Stomach (tissue), 9 donors: ENCODE data around the gene CASKIN2. TPM values are rescaled to one million over a fixed set of nuclear protein-coding genes. Genes with fewer than 3 reads are reported as not detected.
A peak's percentile ranks its signal among the peaks of the same experiment; 100 is the strongest.

ENCODE experiments used
- DNase-seq, 2 donors: peaks; one replicate each; pipeline versions ENCODE4 v3.0.0 to v3.0.0-alpha.2; 2013 to 2019
- H3K27ac ChIP-seq, 5 donors: fragments of 200-600 bp in 4 of 5; sonication (generic) in 4 of 5; one replicate each; pipeline ENCODE4 v1.5.1; 2013 to 2019; ENCODE audit warnings: mild to moderate bottlenecking in 1 of 5, moderate library complexity in 1 of 5
- H3K27me3 ChIP-seq, 3 donors: fragments of 200-600 bp; sonication (generic); one replicate each; pipeline ENCODE4 v1.5.1; 2017 to 2019; ENCODE audit warnings: mixed run types in 1 of 3
- H3K36me3 ChIP-seq, 4 donors: fragments of 200-600 bp; sonication (generic); 1 replicate in 3 of 4; 2 replicates in 1 of 4; pipeline ENCODE4 v1.5.1; 2016 to 2019
- H3K4me1 ChIP-seq, 4 donors: fragments of 200-600 bp; sonication (generic); one replicate each; pipeline ENCODE4 v1.5.1; 2016 to 2019
- H3K4me3 ChIP-seq, 4 donors: fragments of 200-600 bp; sonication (generic) in 3 of 4; one replicate each; pipeline ENCODE4 v1.5.1; 2016 to 2019; ENCODE audit warnings: mild to moderate bottlenecking in 1 of 4
- H3K9me3 ChIP-seq, 4 donors: fragments of 200-600 bp; sonication (generic); one replicate each; pipeline ENCODE4 v1.5.1; 2016 to 2019
- CTCF ChIP-seq, 7 experiments: fragments of 450-650 bp in 4 of 7; fragments of 200-600 bp in 3 of 7; sonication (generic) in 3 of 7; IDR thresholded peaks; one replicate each; pipeline ENCODE4 v1.5.1; 2016 to 2019; ENCODE audit warnings: antibody characterized with exemption in 7 of 7, control low read depth in 2 of 7, mild to moderate bottlenecking in 1 of 7
- EP300 ChIP-seq: sonication (generic); formaldehyde crosslinking; IDR thresholded peaks from one replicate; pipeline ENCODE4 v1.6.1; 2017; ENCODE audit warnings: antibody characterized with exemption
- POLR2A ChIP-seq, 4 donors: fragments of 450-650 bp; IDR thresholded peaks; one replicate each; pipeline ENCODE4 v1.6.1; 2016; ENCODE audit warnings: antibody characterized with exemption in 4 of 4, control low read depth in 2 of 4, mild to moderate bottlenecking in 1 of 4, moderate library complexity in 1 of 4
- POLR2AphosphoS5 ChIP-seq, 3 donors: sonication (generic); formaldehyde crosslinking; IDR thresholded peaks; one replicate each; pipeline ENCODE4 v1.6.1; 2016; ENCODE audit warnings: antibody characterized with exemption in 3 of 3
- WGBS, 5 donors: extraction: QIAGEN DNeasy Blood & Tissue Kit in 3 of 5; methylation state at CpG; one replicate each; pipeline versions ENCODE4 v1.1.5 to v1.1.7; 2013 to 2018; 5-methylcytosine and 5-hydroxymethylcytosine counted together
- intact Hi-C: fragments of 100-400 bp; cut with DNase I; formaldehyde crosslinking; loops from one replicate; pipeline ENCODE4 v1.15.1; 2023; ENCODE audit warnings: low total_unique reads
- polyA plus RNA-seq, 3 donors: library from polyadenylated mRNA; stranded (reverse); fragments of 200-250 nt; gene quantifications; one replicate each; pipeline ENCODE4 v1.2.3, GENCODE V29; 2013
- total RNA-seq, 5 donors: library from RNA; depleted of rRNA; stranded (reverse); fragments of >200 nt; gene quantifications; one replicate each; pipeline versions ENCODE4 v1.1.0 to v1.2.3, GENCODE V29; 2014 to 2016
- donor health status: healthy with polysubstance abuse.
- donor health status: Bipolar disorder and iron deficiency.
- donor health status: healthy.

The CASKIN2 gene
- total and polyA plus RNA-seq, 8 donors, result 5.4 to 27.4 (median 12.1) TPM

- 73 to 84% (median 81%) methylated on average over 7 to 8 of the region's 8 CpGs for WGBS, 5 donors
- Histone ChIP-seq H3K27me3 (no peaks in the 10 kb centered on the region), H3K4me3 (no peak overlapping the region), H3K27ac (peak overlapping the region in 4 of 5 donors; percentile 4 to 69 (median 53)), H3K9me3 (no peaks in the 10 kb centered on the region), H3K36me3 (peaks cover 0 to 20% (median 3%) of the 10 kb centered on the region in 4 donors), H3K4me1 (peaks cover 34 to 88% (median 69%) of the 10 kb centered on the region in 4 donors)
- TF ChIP-seq EP300 (no peak), POLR2AphosphoS5 (IDR thresholded peaks at IDR 0.05) (no peak), CTCF (IDR thresholded peaks at IDR 0.05) (no peak), POLR2A (IDR thresholded peaks at IDR 0.05) (no peak)
- intact Hi-C loops, result no loop called here
- no peak for DNase-seq
Observed at GRCh38 chr17:75544250-75544649, 28.9 kb upstream of the CASKIN2 start.

- WGBS, 5 donors, result 45 to 76% (median 52%) methylated on average over 14 to 15 of the region's 15 CpGs
- TF ChIP-seq POLR2AphosphoS5 (IDR thresholded peaks at IDR 0.05), result no peak
- no peak for TF ChIP-seq POLR2A (IDR thresholded peaks at IDR 0.05)
- TF ChIP-seq CTCF (IDR thresholded peaks at IDR 0.05), result no peak
- TF ChIP-seq EP300, result no peak
- peaks cover 26 to 86% (median 60%) of the 10 kb centered on the region in 4 donors for H3K4me1 ChIP-seq
- H3K9me3 ChIP-seq, result no peaks in the 10 kb centered on the region
- intact Hi-C loops, result no loop called here
- H3K27ac ChIP-seq, result peak overlapping the region; percentile 26 to 69 (median 55)
- H3K4me3 ChIP-seq, result no peak overlapping the region
- no peaks in the 10 kb centered on the region for H3K27me3 ChIP-seq
- DNase-seq, result no peak
- H3K36me3 ChIP-seq, result peaks cover 0 to 20% (median 3%) of the 10 kb centered on the region in 4 donors
Observed at GRCh38 chr17:75542728-75543336, 27.5 kb upstream of the CASKIN2 start.

- H3K4me1 ChIP-seq, result peaks cover 21 to 83% (median 56%) of the 10 kb centered on the region in 4 donors
- intact Hi-C loops, result no loop called here
- TF ChIP-seq POLR2AphosphoS5 (IDR thresholded peaks at IDR 0.05), result no peak
- no peak for TF ChIP-seq POLR2A (IDR thresholded peaks at IDR 0.05)
- no peak for TF ChIP-seq EP300
- no peak for TF ChIP-seq CTCF (IDR thresholded peaks at IDR 0.05)
- no peaks in the 10 kb centered on the region for H3K27me3 ChIP-seq
- peak overlapping the region in 4 of 5 donors; percentile 37 to 69 (median 56) for H3K27ac ChIP-seq
- H3K9me3 ChIP-seq, result no peaks in the 10 kb centered on the region
- H3K36me3 ChIP-seq, result peaks cover 0 to 20% (median 3%) of the 10 kb centered on the region in 4 donors
- WGBS, 5 donors, result 44 to 86% (median 56%) methylated on average over 4 to 8 of the region's 8 CpGs
- H3K4me3 ChIP-seq, result no peak overlapping the region
- DNase-seq, result peak in 1 of 2 donors; percentile 49
Observed at GRCh38 chr17:75542229-75542628, 26.9 kb upstream of the CASKIN2 start.

DNA sequence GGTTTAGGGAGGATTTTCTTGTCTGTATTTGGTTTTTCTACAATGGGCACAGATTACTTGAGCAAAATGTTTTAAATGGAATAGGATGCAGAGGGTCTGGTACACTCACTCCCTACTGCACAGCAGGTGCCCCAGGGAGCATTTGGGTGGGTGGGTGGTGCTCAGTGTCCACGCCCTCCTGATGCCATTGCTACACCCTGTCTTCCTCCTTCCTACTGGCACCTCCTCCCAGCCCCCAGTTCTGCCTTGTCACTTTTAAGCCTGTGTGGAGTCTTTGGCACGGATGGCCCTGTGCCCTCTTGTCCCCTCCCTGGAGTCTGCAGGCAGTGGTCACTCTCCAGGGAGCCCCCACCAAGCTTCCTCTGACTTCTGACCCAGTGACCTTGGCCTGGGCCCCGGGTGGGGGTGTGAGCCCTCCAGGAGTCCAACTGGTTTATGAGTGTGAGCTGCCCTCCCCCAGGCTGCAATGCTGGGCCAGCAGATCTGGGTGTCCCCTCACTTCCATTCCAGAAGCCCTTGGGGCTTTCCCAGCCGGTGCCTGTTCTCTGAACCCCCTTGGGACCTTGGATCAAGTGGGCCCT lies 25.7 kb upstream of the CASKIN2 start:
- H3K27me3 ChIP-seq, result no peaks in the 10 kb centered on the region
- peaks cover 0 to 20% (median 3%) of the 10 kb centered on the region in 4 donors for H3K36me3 ChIP-seq
- H3K27ac ChIP-seq, result peak overlapping the region in 4 of 5 donors; percentile 2 to 42 (median 12)
- H3K9me3 ChIP-seq, result no peaks in the 10 kb centered on the region
- WGBS, 5 donors, result 45 to 62% (median 58%) methylated on average over 4 of the region's 4 CpGs
- no peak for DNase-seq
- peaks cover 15 to 81% (median 55%) of the 10 kb centered on the region in 4 donors for H3K4me1 ChIP-seq
- intact Hi-C loops, result no loop called here
- TF ChIP-seq CTCF (IDR thresholded peaks at IDR 0.05) (no peak), POLR2AphosphoS5 (IDR thresholded peaks at IDR 0.05) (no peak), EP300 (no peak), POLR2A (IDR thresholded peaks at IDR 0.05) (no peak)
- no peak overlapping the region for H3K4me3 ChIP-seq
